DOHH2 (cell line): Measurements from ENCODE around the gene CTSH.

Experiments
- CTCF ChIP-seq: fragments of 200-600 bp; sonication (generic); IDR thresholded peaks from one replicate; pipeline ENCODE4 v1.5.1; 2014; ENCODE audit warnings: antibody characterized with exemption, mild to moderate bottlenecking, low read depth, low read length; ENCODE audit not compliant: poor library complexity, severe bottlenecking
- EZH2phosphoT487 ChIP-seq: fragments of 200-600 bp; sonication (generic); IDR thresholded peaks from 2 replicates; pipeline ENCODE4 v1.6.1; 2017; ENCODE audit warnings: borderline replicate concordance, mild to moderate bottlenecking, antibody characterized with exemption, low read length, moderate library complexity, mixed read lengths

- TF ChIP-seq CTCF (no peak), EZH2phosphoT487 (no peak)
Measured at GRCh38 chr15:78990278-78990677, 45.4 kb upstream of the CTSH start.
